Measurements from ENCODE around the gene KNL1.
"Not testable (repeated sequence)": the region's sequence is repeated elsewhere in the genome, so short reads cannot be mapped to it uniquely, and the experiment has no call there.

KNL1 gene

DNA sequence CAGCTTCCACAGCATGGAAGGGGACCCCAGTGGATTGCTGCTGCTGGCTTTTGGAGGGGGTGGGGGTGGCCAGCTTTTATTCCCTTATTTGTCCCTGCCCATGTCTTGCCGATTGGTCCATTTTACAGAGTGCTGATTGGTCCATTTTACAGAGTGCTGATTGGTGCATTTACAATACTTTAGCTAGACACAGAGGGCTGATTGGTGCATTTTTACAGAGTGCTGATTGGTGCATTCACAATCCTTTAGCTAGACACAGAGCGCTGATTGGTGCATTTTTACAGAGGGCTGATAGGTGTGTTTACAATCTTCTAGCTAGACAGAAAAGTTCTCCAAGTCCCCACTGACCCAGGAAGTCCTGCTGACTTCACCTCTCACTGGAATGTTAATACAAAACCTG is 12.3 kb upstream of the KNL1 start:
- not testable (repeated sequence) for DNase-seq (ENCODE audit: low read depth in 2 of 2)

GRCh38 chr15:40582726-40583246 is 11.3 kb upstream of the KNL1 start:
- DNase-seq (ENCODE audit: low read depth in 2 of 2), result no peak

DNA sequence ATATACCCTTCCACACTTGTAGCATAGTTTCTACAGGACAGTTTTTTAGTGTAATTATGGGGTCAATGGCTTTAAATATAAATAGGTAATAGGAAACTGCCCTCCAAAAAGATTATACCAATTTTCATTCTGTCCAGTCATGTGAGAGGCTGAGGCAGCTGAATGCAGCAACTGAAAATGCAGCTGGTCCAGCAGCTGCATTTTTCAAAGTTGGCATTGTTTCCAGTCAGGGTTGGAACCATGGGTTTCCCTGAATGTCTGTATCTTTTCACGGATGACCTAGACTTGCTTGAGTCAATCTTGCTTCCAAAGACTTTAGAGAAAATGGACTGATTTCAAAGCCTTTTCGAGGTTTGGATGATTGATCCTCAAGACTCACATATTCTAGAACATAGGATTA is 9.9 kb upstream of the KNL1 start:
- no peak for DNase-seq (ENCODE audit: low read depth in 2 of 2)

GRCh38 chr15:40590667-40591050 is 3.4 kb upstream of the KNL1 start:
- no peak for DNase-seq (ENCODE audit: low read depth in 2 of 2)

DNA sequence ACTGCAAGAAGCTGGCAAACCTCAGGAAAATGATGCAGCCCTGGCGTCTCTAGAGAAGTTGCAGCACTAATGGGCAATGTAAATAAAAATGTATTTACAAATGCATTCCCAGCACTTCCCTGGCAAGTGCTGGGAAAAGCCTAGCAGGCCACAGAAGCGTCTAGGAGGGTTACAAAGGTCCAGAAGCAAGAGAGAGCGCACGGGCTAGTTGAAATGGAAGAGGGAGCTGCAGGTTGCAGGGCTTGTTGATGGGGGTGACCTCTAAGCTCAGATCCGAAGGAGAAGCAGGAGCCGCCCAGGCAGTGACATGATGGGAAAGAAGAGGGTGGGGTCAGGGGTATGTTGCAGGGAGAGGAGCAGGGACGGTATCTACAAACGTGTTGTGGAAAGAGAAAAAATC is 2.7 kb upstream of the KNL1 start:
- DNase-seq (ENCODE audit: low read depth in 2 of 2), result no peak

DNA sequence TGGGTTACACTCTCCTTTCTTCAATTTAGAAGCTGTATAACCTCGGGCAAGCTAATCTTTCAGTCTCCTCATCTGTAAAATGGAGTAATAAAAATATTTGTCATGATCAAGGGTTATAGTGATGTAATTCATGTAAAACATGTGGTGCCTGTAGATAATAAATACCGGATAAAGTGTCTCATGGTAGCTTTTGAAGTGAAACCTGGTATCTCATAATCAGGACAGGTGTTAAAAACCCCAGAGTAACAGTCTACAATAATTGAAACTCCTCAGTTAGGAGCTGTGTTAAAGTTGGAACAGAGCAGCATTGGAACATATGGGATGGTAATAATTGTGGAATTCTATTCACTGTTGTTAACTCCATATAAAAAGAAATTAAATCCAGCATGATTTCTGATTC is 884 bp upstream of the KNL1 start:
- no peak for DNase-seq (ENCODE audit: low read depth in 2 of 2)

DNA sequence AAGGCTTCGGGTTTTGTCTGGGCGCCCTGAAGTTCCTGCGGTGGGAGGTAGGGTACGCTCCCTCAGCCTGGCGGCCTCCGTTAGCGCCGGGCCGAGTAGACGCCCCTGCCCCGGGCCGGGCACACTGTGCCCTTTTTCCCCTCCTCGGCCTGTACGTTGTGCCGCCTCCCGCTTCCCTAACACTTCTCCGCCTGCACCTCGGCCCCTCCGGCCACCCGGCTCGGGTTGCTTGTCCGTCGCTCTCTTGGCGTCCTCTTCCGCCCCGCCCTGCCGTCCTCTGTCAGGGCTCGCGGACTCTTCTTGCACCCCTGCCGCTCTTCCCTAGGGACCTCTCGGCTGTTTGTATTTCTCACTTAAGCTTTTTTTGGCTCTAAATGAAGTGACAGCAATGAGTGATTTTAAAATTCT is 384 bp downstream of the KNL1 start:
- peak in 1 of 2 donors; percentile 29 for DNase-seq (ENCODE audit: low read depth in 2 of 2)

GRCh38 chr15:40595219-40595618 is 1.2 kb downstream of the KNL1 start:
- no peak for DNase-seq (ENCODE audit: low read depth in 2 of 2)

- no peak for DNase-seq (ENCODE audit: low read depth in 2 of 2)
These were observed 1.7 kb downstream of the KNL1 start for GRCh38 chr15:40595773-40596172.

DNA sequence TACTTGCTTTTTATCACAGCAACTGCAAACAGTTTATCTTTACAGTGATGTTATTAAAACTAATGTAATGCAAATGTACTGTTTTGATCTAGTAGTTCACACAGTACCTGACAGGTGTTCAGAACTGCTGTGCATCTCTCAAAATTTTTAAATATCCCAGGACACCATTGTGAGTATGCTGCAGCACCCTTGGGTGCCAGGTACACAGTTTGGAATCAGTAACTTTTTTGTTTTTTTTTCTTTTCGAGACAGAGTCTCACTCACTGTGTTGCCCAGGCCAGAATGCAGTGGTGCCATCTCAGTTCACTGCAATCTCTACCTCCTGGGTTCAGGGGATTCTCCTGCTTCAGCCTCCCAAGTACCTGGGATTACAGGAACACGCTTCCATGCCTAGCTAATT is 3.0 kb downstream of the KNL1 start:
- DNase-seq (ENCODE audit: low read depth in 2 of 2), result no peak

DNA sequence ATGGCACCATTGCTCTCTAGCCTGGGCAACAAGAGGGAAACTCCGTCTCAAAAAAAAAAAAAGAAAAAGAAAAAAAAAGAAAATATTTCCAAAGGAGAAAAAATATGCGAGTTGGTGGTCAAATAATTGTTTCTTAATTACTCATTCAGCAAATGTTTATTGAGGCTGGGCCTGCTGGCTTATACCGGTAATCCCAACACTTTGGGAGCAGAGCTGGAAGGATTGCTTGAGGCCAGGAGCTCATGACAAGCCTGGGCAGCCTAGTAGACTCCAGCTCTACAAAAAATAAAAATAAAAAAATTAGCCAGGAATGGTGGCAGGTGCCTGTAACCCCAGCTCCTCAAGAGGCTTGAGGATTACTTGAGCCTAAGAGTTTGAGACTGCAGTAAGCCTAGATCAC is 4.1 kb downstream of the KNL1 start:
- DNase-seq (ENCODE audit: low read depth in 2 of 2), result no peak

GRCh38 chr15:40598672-40599071 is 4.6 kb downstream of the KNL1 start:
- no peak for DNase-seq (ENCODE audit: low read depth in 2 of 2)

- no peak for DNase-seq (ENCODE audit: low read depth in 2 of 2)
These were observed 6.9 kb downstream of the KNL1 start for GRCh38 chr15:40600956-40601355.

DNA sequence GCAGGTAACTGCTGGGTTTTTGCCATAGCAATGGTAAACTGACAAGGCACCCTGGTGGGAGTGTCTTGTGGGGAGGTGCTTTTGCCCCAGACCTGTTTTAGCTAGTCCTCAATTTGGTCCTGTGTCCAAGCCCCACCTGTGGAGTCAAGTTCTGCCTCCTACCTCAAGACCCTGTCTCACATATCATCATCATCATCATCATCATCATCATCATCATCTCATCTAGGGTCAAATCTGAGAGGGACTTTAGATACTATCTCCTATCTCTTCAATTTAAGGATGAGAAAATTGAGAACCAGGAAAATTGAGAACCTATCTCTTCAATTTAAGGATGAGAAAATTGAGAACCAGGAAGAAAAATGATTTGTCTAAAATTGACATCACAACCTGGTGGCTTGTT is 9.9 kb downstream of the KNL1 start:
- no peak for DNase-seq (ENCODE audit: low read depth in 2 of 2)

DNA sequence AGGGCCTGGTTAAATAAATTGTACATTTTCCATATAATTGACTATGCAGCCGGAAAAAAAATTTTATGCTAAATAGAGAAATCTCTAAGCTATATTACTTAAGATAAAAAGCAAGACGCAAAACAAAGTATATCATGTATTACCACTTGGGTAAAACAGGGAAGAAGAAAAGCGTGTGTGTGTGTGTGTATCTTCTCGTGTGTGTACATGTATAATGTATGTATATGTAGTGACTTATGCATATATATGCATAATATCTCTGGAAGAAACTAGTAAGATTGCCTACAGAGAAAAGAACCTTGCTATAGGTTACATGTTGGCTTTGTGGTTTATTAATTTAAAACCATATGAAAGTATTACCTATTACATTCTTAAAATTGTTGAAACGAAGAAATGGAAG is 19.0 kb downstream of the KNL1 start:
- no peak for DNase-seq (ENCODE audit: low read depth in 2 of 2)

DNA sequence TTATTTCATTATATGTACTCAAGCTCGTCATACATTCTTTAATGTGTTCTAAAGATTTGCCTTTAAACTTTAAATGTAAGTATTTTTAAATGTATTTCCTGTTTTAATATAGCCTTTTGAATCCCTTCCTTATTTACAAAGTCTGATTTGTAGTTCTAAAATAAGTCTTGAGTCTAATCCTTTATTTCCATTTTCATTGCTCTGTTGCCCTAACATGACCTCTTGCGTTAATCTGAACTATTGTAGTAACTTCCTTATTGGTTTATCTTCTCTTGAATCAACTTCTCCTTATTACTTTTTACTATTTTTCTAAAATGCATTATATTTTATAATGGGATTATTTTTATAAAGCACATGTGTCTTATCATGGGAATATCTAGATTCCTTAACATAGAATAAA is 24.0 kb downstream of the KNL1 start:
- no peak for DNase-seq (ENCODE audit: low read depth in 2 of 2)

DNA sequence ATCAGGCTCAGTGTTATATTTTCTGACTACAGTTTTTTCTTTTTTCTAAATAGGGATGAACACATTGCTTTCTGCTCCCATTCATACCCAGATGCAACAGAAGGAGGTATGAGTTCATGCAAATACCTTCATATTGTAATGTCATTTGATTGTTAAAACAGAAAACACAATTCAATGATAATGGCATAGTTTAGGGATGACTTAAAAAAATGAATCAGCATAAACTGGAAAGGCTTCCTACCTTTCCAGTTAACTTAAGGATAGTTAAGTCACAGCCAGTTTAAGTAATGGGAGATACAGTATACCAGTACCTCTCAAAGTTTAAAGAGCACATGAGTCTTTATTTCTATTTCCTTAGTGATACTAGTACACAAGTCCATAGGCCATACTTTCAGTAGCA is 24.9 kb downstream of the KNL1 start:
- DNase-seq (ENCODE audit: low read depth in 2 of 2), result no peak

DNA sequence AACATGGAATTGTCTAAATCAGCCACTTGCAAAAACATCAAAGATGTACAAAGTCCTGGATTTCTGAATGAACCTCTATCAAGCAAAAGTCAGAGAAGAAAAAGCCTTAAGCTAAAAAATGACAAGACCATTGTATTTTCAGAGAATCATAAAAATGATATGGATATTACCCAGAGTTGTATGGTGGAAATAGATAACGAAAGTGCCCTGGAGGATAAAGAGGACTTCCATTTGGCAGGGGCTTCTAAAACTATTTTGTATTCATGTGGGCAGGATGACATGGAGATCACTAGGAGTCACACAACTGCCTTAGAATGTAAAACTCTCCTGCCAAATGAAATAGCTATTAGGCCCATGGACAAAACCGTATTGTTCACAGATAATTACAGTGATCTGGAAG is 29.3 kb downstream of the KNL1 start:
- DNase-seq (ENCODE audit: low read depth in 2 of 2), result no peak

DNA sequence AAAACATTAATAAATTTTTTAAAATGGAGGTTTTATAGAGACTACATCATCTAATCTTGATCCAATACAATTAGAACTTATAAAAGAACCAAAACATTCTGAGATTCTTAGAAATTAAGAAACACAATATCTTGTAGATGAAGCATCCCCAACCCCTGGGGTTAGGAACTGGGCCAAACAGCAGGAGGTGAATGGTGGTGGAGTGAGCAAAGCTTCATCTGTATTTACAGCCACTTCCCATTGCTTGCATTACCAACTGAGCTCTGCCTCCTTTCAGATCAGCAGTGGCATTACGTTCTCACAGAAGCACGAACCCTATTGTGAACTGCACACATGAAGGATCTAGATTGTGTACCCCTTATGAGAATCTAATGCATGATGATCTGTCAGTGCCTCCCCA is 36.3 kb downstream of the KNL1 start:
- no peak for DNase-seq (ENCODE audit: low read depth in 2 of 2)

DNA sequence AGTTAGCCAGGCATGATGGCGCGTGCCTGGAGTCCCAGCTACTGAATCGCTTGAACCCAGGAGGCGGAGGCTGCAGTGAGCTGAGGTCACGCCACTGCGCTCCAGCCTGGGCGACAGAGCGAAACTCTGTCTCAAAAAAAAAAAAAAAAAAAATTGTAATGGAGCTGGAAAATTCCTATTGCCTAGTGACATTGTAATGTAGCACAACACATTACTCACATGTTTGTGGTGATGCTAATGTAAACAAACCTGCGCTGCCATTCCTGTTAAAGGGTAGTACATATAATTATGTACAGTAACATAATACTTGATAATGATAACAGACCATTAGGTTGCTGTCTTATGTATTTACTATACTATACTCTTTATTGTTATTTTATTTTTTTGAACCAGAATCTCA is 39.1 kb downstream of the KNL1 start:
- DNase-seq (ENCODE audit: low read depth in 2 of 2), result no peak

- no peak for DNase-seq (ENCODE audit: low read depth in 2 of 2)
These were observed 43.2 kb downstream of the KNL1 start for GRCh38 chr15:40637221-40637745.

GRCh38 chr15:40639677-40640076 is 45.6 kb downstream of the KNL1 start:
- no peak for DNase-seq (ENCODE audit: low read depth in 2 of 2)

- DNase-seq (ENCODE audit: low read depth in 2 of 2), result no peak
These were observed 53.5 kb downstream of the KNL1 start for GRCh38 chr15:40647523-40647922.

DNA sequence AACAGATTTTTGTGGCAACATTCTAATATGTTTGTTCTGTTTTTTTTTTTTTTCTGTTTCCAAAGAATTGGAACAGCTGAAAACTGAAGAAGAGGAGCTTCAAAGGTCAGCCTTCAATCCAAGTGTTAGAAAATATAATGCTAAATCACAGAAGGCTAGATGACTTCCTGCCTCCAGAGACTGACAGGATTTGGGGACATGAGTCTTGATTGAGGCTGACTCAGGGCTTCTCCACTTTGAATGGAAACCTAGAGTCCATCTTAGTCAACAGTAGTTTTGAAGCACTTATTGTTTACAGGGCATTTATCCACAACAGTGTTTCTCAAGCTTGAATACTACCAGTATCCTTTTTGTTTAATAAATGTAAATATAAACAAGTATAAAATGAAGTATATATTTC is 56.4 kb downstream of the KNL1 start:
- no peak for DNase-seq (ENCODE audit: low read depth in 2 of 2)

- DNase-seq (ENCODE audit: low read depth in 2 of 2), result no peak
These were observed 66.6 kb downstream of the KNL1 start for GRCh38 chr15:40660686-40661085.
